Natural killer cell (primary cell): Measurements from ENCODE around the gene PTAR1. TPM values are rescaled to one million over a fixed set of nuclear protein-coding genes. Genes with fewer than 3 reads are reported as not detected.

ENCODE experiments used
- ATAC-seq, 3 donors: fragments of 150-1000 bp in 2 of 3; fragments of 200-7000 bp in 1 of 3; cut with Tn5 transposase; 1 replicate in 1 of 3; 2 replicates in 2 of 3; pipeline ENCODE4 v1.10.0; 2021; ENCODE audit warnings: mild to moderate bottlenecking in 2 of 3, moderate library complexity in 2 of 3
- DNase-seq, 2 donors: peaks; one replicate each; pipeline versions ENCODE4 v3.0.0 to v3.0.0-alpha.2; 2013 to 2021; ENCODE audit warnings: mixed read lengths in 1 of 2
- H3K27ac ChIP-seq: one replicate; pipeline ENCODE4 v1.5.1; 2013; ENCODE audit warnings: mild to moderate bottlenecking, low read length
- H3K27me3 ChIP-seq: one replicate; pipeline ENCODE4 v1.6.1; 2013; ENCODE audit warnings: low read length; ENCODE audit not compliant: control insufficient read depth, insufficient read depth
- H3K36me3 ChIP-seq: one replicate; pipeline ENCODE4 v1.6.1; 2013; ENCODE audit warnings: low read length; ENCODE audit not compliant: control insufficient read depth, insufficient read depth
- H3K4me1 ChIP-seq: one replicate; pipeline ENCODE4 v1.6.1; 2013; ENCODE audit warnings: low read length; ENCODE audit not compliant: control insufficient read depth, insufficient read depth
- H3K4me3 ChIP-seq: one replicate; pipeline ENCODE4 v1.5.1; 2013; ENCODE audit warnings: low read length
- H3K9me3 ChIP-seq: one replicate; pipeline ENCODE4 v1.6.1; 2013; ENCODE audit warnings: low read length; ENCODE audit not compliant: control insufficient read depth, insufficient read depth
- H3K27ac Mint-ChIP-seq, 2 donors: one replicate each; pipeline ENCODE4 v1.8.0; 2022; ENCODE audit warnings: mild to moderate bottlenecking in 2 of 2, mixed read lengths in 2 of 2, moderate library complexity in 1 of 2
- H3K27me3 Mint-ChIP-seq, 2 donors: one replicate each; pipeline ENCODE4 v1.8.0; 2022; ENCODE audit warnings: low read depth in 2 of 2, mixed read lengths in 2 of 2
- H3K36me3 Mint-ChIP-seq: one replicate; pipeline ENCODE4 v1.8.0; 2022; ENCODE audit warnings: mixed read lengths
- H3K4me1 Mint-ChIP-seq, 2 donors: one replicate each; pipeline ENCODE4 v1.8.0; 2022; ENCODE audit warnings: mixed read lengths in 2 of 2
- H3K4me3 Mint-ChIP-seq: one replicate; pipeline ENCODE4 v1.8.0; 2022; ENCODE audit warnings: mild to moderate bottlenecking, moderate library complexity, mixed read lengths
- H3K9me3 Mint-ChIP-seq, 2 donors: one replicate each; pipeline ENCODE4 v1.8.0; 2022; ENCODE audit warnings: mixed read lengths in 2 of 2
- CTCF ChIP-seq: fragments of 200-600 bp; IDR thresholded peaks from one replicate; pipeline ENCODE4 v1.8.0; 2022; ENCODE audit warnings: antibody characterized with exemption
- WGBS: methylation state at CpG from one replicate; pipeline ENCODE4 v1.1.7; 2013; ENCODE audit warnings: missing lambda C conversion rate; ENCODE audit not compliant: insufficient coverage; 5-methylcytosine and 5-hydroxymethylcytosine counted together
- intact Hi-C: fragments of 100-400 bp; cut with micrococcal nuclease; formaldehyde crosslinking; loops from one replicate; pipeline ENCODE4 v1.14.2; 2022
- total RNA-seq, 4 donors: library from RNA; stranded (reverse); fragments of 120-200 nt in 1 of 4; gene quantifications; one replicate each; pipeline versions ENCODE4 v1.2.3 to v1.2.4, GENCODE V29; 2013 to 2022

PTAR1 gene
- total RNA-seq, 3 donors from 2014 or later (not counting 1 experiment from before 2014, with no cell fraction given): 76.4 to 87.9 (median 85.6) TPM

GRCh38 chr9:69672596-69673310 is 87.1 kb downstream of the PTAR1 start:
- Histone ChIP-seq H3K4me1 (peaks cover 13% of the 10 kb centered on the region), H3K27ac (no peak overlapping the region), H3K9me3 (no peaks in the 10 kb centered on the region), H3K36me3 (no peaks in the 10 kb centered on the region), H3K27me3 (peaks cover 8% of the 10 kb centered on the region), H3K4me3 (peak overlapping the region; percentile 66)
- WGBS: under 1% methylated on average over 60 of the region's 60 CpGs
- peak; percentile 42 to 78 for DNase-seq
- Mint-ChIP-seq H3K4me1 (peaks cover 8 to 13% of the 10 kb centered on the region in 2 donors), H3K36me3 (no peaks in the 10 kb centered on the region), H3K27me3 (peaks cover 0 to 20% of the 10 kb centered on the region in 2 donors), H3K4me3 (peak overlapping the region; percentile 90), H3K9me3 (no peaks in the 10 kb centered on the region), H3K27ac (no peak overlapping the region)
- intact Hi-C loops: loop anchor here (5.0 kb wide), 1 partner anchor 85 kb away; no protein-coding TSS in a partner anchor
- peak; percentile 83 to 87 (median 85) for ATAC-seq
- TF ChIP-seq CTCF: peak; percentile 72

DNA sequence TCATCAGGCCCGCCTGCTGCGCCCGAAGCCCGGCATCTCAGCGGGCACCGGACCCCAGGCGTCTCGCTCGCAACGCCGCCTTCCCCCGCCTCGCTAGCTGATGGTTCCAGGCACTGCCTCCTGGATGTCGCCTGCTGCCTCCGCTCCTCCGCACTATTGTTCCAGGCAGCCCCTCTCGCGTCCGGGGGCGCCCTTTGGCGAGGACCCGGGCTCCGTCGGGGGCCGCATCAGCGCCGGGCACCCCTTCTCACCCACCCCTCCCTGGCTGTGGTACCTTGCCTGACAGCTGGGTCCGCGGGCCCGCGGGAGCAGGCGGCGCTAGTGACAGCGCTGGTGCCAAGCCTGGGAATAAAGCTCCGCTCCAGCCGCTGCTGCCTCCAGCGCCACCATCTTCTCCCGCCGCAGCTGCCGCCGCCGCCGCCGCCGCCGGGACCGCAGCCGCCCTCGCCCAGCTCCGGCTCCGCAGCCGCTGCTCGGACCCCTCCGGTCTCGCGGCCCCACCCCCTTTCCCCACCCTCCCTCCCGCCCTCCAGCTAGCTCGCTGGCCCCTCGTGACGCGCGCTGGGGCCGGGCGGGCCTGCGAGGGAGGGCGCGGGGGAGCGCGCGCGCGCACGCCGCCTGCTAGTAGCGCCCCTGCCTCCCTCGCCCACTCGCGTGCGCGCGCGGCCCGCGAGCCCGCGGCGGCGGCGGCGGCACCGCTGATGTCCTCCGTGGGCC is 87.8 kb downstream of the PTAR1 start, which contains the start of gene APBA1:
Gene APBA1, minus strand, starts transcription at position 493 of the 717 bp plus-strand sequence.
- intact Hi-C loops: loop anchor here (5.0 kb wide), 1 partner anchor 85 kb away; no protein-coding TSS in a partner anchor
- WGBS: under 1% methylated on average over 91 of the region's 92 CpGs
- H3K9me3 ChIP-seq: no peaks in the 10 kb centered on the region

DNA sequence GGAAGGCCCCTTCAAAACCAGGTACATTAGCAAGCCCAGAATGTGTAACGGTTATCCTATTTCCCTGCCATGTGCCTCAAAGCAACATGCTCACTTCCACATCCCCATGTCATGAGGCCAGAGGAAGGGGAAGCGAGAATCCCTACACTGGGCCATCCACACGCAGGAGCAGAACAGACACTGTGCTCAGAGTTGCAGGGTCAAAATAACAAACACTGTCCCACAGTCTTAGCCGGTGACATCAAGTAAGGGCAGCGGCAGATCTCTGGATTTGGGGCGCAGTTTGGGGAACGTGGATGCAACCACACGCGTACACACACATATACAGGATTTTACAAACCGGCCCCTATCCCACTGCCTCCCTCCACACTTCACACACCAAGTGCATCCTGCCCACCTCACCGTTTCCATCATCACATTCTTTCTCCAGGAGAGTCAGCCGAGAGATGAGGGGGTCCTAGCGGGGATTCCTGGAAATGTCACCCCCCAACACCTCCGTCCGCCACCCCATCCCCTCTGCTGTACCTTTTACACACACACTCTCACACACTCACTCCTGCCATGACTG is 88.4 kb downstream of the PTAR1 start:
- H3K27ac ChIP-seq: no peak overlapping the region
- TF ChIP-seq CTCF: no peak
- no peaks in the 10 kb centered on the region for H3K36me3 Mint-ChIP-seq
- ATAC-seq (no peak), DNase-seq (peak in 1 of 2 donors; percentile 6)
- peaks cover 8% of the 10 kb centered on the region for H3K27me3 ChIP-seq
- H3K4me3 ChIP-seq: peak overlapping the region; percentile 32
- peak overlapping the region; percentile 74 for H3K4me3 Mint-ChIP-seq
- WGBS: 59% methylated on average over 15 of the region's 15 CpGs
- peaks cover 13% of the 10 kb centered on the region for H3K4me1 ChIP-seq
- H3K27me3 Mint-ChIP-seq: peaks cover 0 to 20% of the 10 kb centered on the region in 2 donors
- H3K4me1 Mint-ChIP-seq: peaks cover 8 to 13% of the 10 kb centered on the region in 2 donors
- H3K9me3 Mint-ChIP-seq: no peaks in the 10 kb centered on the region
- no peaks in the 10 kb centered on the region for H3K36me3 ChIP-seq
- H3K9me3 ChIP-seq: no peaks in the 10 kb centered on the region
- H3K27ac Mint-ChIP-seq: no peak overlapping the region
- intact Hi-C loops: loop anchor here (5.0 kb wide), 1 partner anchor 86 kb away; no protein-coding TSS in a partner anchor

More for the DNA sequence above, 87.8 kb downstream of the PTAR1 start, which contains the start of gene APBA1:
- H3K4me3 Mint-ChIP-seq: peak within 1 kb of the TSS; percentile 90
- no peak within 1 kb of the TSS for H3K27ac Mint-ChIP-seq
- H3K9me3 Mint-ChIP-seq: no peaks in the 10 kb centered on the region
- Histone ChIP-seq H3K27ac (no peak within 1 kb of the TSS), H3K36me3 (no peaks in the 10 kb centered on the region), H3K4me3 (peak within 1 kb of the TSS; percentile 66), H3K27me3 (peaks cover 8% of the 10 kb centered on the region), H3K4me1 (peaks cover 13% of the 10 kb centered on the region)
- ATAC-seq (peak; percentile 67 to 73 (median 70)), DNase-seq (peak; percentile 30 to 73)
- no peak for TF ChIP-seq CTCF
- no peaks in the 10 kb centered on the region for H3K36me3 Mint-ChIP-seq
- peaks cover 8 to 13% of the 10 kb centered on the region in 2 donors for H3K4me1 Mint-ChIP-seq
- H3K27me3 Mint-ChIP-seq: peaks cover 0 to 20% of the 10 kb centered on the region in 2 donors
